ENCODE data around the gene TFRC.
"Not testable (repeated sequence)": the region's sequence is repeated elsewhere in the genome, so short reads cannot be mapped to it uniquely, and the experiment has no call there.

The TFRC gene

DNA sequence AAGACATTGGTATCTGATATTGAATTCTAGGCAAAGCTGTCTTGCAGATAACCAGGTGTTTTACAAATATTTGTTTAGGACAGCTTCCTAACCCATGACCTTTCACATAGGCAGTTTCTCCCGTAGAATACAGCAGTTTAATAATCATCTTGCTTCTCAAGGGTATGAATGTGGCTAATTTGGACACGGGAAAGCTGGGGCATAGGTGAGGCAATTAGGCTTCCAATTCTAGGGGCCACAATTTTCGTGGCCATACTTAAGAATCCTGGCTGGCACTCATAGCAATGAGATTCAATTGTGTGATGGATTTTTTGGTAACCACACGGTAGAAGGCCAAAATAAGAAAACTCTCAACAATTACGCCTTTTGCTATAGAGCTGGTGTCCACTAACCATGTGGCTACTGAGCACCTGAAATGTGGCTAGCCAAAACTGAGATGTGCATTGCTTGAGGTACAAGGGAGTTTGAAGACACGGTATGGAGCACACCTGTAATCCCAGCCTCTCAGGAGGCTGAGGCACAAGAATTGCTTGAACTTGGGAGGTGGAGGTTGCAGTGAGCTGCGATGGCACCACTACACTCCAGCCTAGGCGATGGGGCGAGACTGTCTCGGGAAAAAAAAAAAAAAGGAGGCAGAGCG is 34.4 kb downstream of the TFRC start:
- DNase-seq = no peak

DNA sequence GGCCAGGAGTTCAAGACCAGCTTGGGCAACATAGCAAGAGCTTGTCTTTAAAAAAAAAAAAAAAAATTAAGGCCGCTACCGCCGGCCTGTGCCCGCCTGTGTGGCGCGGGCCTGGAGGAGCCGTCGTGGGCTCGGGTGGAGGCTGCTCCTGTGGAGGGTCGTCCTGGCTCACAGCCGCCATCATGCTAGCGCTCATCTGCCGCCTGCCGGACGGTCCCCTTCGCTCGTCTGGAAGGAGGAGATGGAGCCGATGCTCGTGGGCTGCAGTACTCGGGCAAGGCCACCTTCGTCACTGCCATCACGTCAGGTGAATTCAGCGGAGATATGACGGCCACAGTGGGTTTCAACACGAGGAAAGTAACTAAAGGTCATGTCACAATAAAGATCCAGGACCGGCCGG is 37.4 kb downstream of the TFRC start:
- DNase-seq = no peak

DNA sequence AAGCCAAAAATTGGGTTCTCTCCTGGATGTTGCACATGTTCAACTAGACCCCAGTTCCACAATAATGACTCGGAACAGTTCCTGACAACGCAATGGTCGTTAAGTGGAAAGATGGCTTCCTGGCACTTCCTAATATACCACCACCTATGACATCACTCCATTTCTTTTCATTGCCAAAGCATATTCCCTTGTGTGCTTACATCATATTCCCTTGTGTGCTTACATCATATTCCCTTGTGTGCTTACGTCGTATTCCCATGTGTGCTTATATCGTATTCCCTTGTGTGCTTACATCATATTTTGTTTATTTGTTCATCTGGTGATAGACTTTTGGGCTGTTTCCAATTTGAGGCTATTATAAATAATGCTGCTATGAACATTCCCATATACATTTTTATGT is 39.2 kb downstream of the TFRC start:
- DNase-seq = no peak

DNA sequence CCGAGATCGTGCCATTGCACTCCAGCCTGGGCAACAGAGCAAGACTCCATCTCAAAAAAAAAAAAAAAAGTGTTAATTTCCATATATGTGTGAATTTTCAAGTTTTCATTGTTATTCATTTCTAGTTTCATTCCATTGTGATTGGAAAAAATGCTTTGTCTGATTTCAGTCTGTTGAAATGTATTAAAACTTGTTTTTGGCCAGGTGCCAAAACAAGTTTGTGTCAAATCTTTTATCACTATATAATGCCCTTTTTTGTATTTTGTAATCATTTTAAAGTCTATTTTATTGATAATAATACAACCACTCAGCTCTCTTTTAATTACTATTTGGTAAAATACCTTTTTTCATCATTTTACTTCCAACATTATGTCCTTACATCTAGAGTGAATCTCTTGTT is 42.5 kb downstream of the TFRC start:
- no peak for DNase-seq

DNA sequence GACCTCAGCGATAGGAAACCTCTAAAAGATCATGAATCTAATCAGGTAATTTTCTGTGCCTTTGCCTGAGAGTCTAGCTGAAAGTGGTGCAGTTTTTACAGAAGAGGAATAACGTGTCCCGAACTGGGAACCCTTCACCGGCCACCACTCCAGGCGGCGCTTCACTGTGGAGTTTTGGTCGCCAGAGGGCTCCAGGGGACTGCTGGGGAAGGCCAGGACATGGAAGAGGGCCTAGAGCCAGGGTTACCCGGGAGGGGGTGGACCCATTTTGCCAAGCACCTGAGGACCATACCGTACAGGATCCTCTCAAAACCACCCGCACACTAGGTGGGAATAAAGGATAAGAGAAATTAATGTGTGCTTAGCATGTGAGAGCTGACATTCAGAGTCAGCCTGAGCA is 55.8 kb downstream of the TFRC start:
- not testable (repeated sequence) for DNase-seq

DNA sequence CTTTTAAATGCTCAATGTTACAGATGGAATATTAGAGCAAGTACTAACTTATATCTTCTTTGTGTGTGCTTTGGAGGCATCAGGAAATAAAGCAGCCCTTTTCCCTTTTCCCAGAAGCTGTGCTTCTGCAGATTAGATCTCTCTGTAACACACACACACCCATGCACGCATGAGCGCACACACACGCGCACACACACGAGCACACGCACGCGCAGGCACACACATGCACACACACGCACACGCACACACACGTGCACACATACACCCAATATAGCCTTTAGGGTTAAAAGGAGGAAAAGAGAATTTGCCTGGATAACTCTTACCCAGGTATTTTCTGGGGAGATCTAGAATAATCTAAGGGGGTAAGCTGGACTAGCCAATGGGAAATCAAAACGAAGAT is 56.9 kb downstream of the TFRC start:
- no peak for DNase-seq

DNA sequence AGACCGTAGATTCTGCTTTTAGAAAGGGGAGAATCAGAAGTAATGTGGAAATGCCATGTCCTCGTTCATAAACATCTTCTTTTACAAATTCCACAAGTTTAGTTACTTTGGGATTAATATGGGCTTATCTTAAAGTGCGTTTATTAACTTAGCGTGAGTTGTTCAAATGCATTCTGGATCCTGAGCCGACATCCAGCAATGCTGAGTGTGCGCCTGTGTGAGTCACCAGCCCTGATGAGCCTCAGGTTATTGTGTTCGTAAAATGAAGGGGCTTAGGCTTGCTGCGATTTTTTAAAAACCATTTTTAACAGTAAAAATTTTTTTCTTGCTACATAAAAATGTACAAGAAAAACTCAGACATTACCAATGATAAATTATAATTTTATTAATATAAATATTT is 57.9 kb downstream of the TFRC start:
- no peak for DNase-seq

DNA sequence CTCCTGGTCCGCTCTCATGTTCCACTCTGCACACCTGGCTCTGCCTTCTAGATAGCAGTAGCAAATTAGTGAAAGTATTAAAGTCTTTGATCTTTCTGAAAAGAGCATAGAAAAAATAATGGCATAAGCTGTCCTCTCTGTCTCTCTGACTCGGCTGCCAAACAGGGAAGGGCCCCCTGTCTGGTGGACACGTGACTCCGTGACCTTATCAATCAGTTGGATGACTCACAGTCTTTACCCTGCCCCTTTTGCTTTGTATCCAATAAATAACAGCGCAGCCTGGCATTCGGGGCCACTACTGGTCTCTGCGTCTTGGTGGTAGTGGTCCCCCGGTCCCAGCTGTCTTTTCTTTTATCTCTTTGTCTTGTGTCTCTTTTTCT is 59.4 kb downstream of the TFRC start:
- DNase-seq = not testable (repeated sequence)

DNA sequence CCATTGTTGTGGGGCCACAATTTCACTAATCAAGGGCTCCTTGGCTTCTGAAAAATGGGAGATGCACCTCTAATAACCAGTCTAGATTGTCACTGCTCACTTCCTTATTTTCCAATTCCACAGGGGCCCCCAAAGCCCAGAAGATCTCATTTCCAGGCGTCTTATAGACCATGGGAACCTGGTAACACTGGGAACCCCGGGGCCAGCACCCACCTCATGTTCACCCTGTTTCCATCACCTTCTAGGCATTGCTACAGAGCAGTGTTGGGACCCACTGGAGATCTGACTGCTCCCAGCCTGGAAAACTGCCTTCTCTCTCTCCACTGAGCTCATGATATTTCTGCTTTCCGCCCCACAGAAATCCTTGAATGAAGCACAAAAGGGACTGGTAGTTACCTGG is 61.5 kb downstream of the TFRC start:
- no peak for DNase-seq

DNA sequence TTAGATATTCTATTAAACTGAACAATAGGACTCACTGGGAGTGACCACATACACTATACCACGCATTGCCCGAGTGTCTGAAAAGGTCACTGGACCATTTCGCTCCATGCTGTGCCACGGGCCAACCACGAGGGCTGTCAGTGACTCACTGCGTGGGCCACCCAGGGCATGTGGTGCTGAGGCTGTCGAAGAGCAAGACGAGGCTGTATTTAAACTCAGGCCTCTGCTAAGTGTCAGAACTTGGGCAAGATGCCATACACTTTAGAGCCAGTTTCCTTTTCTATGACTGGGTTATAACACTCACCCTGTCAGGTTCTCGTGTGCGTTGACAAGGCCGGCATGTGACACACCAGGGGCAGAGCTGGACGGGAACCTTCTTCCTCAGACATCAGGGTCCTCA is 62.3 kb downstream of the TFRC start:
- not testable (repeated sequence) for DNase-seq

DNA sequence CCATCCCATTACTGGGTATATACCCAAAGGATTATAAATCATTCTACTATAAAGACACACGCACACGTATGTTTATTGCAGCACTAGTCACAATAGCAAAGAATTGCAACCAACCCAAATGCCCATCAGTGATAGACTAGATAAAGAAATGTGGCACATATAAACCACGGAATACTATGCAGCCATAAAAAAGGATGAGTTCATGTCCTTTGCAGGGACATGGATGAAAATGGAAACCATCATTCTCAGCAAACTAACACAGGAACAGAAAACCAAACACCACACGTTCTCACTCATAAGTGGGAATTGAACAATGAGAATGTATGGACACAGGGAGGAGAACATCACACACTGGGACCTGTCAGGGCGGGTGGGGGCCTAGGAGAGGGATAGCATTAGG is 63.7 kb downstream of the TFRC start:
- not testable (repeated sequence) for DNase-seq

DNA sequence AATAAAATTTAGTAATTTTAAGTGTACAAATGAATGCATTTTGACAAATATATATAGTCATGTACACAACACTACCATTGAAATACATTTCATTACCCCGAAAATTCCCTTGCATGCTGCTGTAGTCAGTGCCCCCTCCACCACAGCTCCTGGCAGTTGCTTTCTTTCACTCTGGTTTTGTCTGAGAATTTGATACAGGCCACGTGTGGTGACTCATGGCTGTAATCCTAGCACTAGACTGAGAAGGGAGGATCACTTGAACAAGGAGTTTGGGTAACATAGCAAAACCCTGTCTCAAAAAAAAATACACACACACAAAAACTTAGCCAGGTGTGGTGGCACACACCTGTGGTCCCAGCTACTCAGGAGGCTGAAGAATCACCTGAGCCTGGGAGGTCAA is 65.4 kb downstream of the TFRC start:
- DNase-seq = no peak

DNA sequence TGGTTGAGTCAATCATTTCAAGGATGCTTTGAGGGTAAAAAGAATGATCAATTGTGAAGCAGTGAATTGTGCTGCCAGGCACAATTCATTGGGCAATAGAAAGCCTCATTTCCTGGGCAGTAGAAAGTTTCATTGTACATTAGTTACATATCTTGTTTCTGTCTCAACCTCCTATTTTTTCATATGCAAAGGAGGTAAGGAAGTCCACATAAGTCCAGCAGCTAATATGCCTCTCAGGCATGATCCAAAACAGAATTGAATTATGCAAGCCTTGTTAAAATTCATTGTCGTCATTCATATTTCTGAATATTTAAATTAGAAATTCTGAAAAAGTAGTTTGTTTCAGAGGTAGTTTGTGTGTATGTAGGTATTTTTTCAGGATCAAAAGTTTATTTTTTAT is 65.8 kb downstream of the TFRC start:
- no peak for DNase-seq

DNA sequence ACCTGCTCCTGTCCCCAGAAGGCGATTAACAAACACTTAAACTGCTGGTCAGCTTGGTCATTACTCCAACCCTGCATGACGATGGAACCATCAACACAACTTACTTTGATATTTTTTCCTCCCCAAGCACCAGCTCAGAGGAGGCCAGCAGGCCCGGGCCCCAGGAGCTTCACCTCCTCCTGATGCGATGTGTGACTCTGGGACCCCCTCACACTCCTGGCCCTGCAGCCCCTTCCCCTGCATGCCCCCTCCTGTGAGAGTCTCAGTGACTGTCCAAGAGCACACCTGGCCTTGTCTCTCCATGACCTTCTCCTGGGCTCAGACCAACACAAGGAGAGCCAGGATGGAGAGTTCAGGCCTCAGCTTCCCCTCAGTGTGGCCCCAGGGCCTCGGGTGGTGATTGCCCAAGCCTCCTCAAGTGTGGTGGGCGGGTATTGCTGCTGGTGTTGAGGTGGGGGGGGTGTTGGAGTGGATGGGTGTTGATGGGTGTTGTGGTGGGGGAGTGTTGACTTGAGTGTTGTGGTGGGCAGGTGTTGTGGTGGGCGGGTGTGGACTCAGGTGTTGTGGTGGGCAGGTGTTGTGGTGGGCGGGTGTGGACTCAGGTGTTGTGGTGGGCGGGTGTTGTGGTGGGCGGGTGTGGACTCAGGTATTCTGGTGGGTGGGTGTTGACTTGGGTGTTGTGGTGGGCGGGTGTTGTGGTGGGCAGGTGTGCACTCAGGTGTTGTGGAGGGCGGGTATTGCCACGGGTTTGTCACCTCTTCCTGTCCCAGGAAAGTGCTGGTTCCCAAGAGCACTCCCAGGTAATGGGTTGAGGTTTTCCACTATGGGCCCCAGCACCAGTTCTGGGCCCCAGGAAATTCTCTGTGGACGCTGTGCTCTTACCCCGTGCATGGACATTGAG is 68.1 kb downstream of the TFRC start:
- DNase-seq = no peak

DNA sequence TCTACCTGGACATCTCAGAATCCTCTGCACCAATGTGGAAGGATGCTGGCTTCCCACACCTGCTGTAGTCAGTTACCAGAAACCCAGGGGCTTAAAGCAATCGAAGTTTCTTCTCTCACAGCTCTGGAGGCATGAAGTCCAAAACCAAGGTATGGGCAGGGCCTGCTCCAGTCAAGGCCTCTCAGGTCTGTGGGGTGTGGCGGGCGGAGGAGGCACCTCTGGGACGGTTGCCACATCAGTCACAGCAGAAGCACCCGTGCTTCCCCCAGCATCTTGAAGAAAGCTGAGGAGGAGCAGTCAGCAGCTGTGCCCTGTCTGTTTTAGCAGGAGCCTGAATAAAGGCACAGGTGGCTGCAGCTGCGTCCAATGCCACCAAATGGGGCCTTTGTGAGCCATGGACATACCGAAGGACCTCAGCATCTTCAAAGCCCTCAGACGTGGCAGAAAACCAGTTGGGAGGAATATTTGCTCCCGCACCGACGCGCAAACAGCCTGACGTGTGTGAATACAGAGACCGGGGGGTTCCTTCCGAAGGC is 68.9 kb downstream of the TFRC start:
- DNase-seq = no peak

DNA sequence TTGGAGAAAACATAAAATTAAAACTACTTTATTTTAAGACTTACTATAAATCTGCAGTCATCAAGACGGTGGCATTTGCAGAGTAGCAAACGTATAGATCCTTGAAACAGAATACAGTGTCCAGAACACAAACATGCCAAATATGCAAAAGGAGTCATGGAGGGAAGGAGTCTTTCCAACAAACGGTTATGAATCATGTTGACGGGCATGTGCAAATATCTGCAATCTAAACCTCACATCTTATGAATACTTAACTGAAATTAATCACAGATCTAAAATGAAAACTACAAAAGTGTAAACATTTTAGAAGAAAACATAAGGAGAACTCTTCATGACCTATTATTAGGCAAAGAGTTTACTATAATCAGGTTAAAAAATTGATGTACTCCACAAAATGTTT is 69.4 kb downstream of the TFRC start:
- DNase-seq = no peak

DNA sequence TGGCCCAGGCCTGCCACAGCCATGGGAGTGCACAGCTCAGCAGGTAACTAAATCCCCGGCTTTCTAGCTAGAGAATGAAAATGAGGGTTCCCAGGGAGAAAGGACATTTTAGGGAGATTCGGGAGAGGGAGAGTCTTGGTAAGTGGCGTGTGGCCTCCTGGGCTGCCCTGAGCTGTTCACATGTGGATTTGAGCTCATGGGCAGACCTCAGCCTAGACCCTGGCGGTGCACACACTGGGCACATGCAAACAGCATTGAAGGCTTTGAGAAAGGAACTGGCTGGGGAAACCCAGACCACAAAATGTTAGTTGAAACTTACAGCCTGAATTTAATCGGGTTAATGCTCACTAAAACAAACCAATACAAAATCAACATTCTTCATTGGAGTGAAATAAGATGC is 72.4 kb downstream of the TFRC start:
- no peak for DNase-seq

DNA sequence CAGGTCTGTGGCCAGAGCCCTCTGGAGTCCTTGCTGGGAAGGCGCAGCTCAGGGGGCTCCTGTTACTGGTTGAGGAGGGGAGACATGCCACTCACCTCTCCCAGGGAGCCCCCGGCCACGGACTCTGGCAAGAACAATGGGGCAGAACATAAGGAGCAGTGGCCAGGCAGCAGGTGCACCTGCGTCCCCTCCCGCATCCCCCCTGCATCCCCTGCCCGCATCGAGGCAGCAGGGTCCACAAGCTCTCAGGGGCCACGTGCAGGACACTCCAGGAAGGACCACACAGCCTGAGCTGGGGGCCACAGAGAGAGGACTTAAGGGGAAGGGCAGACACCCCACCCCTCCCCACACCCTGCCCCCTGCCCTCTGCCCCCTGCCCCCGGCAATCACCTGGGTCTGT is 73.0 kb downstream of the TFRC start:
- no peak for DNase-seq

DNA sequence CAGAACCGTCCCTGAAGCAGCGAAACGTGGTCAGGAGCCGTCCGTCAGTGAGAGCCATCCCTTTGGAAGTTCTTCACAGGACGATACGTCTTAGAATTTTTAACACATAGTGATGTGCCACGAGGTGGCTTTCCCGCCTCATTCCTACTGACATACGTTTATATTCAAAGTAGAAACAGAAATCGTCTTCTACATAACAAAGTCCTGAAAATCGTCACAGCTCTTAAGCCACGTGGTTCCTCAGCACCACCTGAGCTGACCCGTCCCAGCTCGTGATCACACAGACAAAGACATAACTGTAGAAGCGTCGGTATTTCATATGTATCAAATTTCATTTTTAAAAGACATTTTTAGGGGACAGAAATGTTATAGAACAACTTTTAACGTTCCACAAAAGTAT is 73.5 kb downstream of the TFRC start:
- DNase-seq = no peak

DNA sequence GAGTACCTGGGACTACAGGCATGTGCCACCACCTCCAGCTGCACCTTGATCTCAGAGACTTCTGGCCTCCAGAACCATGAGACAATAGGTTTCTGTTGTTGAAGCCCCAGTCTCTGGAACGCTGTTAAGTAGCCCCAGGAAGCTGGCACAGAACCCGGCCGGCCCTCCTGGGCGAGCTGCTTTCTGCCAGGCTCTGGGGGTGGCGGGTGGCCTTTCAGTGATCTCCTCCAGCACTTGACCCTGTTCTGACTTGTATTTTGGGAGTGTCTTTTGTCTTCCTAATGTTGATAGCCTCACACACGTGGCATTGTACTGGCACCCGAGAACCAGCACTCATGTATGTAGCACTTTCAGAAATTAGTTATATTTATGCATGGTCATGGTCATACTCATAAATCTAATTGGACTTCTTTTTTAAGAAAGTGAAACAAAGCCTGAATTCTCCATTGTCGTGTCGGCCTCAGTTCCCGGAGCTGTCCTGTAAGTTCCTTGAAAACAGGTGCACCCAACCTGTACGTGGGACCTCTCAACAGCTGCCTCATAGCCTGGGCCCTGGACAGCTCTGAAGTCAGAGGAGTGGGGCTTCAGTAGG is 74.0 kb downstream of the TFRC start:
- no peak for DNase-seq

DNA sequence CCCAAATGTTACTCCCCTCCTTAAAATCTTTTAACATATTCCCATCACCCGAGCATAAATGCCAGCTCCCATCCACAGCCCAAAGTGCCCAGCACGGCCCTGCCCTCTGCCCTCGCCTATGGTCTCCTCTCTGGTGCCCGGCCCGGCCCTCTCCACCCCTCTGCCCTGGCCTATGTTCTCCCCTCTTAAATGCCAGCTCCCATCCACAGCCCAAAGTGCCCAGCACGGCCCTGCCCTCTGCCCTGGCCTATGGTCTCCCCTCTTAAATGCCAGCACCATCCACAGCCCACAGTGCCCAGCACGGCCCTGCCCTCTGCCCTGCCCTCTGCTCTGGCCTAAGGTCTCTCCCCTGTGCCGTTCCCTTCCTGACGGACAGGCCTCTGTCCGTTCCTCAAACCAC is 76.6 kb downstream of the TFRC start:
- not testable (repeated sequence) for DNase-seq

DNA sequence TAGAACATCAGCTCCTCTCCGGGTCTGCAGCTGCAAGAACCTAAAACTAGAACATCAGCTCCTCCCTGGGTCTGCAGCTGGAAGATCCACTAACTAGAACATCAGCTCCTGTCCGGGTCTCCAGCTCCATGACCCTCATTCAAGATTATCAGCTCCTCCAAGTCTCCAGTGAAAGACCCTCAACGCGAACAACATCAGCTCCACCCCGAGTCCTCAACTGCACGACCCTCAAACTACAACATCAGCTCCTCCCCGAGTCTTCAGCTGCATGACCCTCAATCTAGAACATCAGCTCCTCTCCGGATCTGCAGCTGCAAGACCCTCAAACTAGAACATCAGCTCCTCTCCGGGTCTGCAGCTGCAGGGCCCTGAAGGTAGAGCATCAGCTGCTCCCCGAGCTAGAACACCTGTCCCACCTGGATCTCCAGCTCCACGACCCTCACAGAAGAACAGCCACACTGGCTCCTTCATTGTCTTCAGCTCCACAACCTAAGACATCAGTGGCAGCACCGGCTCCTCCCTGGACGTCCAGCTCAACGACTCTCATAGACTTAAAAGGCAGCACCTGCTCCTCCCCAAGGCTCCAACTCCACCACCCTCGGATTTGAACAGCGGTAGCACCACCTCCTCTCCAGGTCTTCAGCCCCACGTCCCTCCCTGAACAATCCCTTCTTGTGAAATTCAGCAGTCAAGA is 77.4 kb downstream of the TFRC start:
- DNase-seq = not testable (repeated sequence)

DNA sequence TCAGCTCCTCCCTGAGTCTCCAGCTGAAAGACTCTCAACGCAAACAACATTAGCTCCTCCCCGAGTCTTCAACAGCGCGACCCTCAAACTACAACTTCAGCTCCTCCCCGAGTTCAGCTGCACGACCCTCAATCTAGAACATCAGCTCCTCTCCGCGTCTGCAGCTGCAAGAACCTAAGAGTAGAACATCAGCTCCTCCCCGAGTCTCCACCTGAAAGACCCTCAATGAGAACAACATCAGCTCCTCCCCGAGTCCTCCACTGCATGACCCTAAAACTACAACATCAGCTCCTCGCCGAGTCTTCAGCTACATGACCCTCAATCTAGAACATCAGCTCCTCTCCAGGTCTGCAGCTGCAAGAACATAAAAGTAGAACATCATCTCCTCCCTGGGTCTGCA is 78.3 kb downstream of the TFRC start:
- DNase-seq = no peak
